Endothelial cell (in vitro differentiated cells): ENCODE data around the gene CD247. TPM values are rescaled to one million over a fixed set of nuclear protein-coding genes. Genes with fewer than 3 reads are reported as not detected.

Experiments used
- total RNA-seq: library from RNA; stranded (reverse); fragmentation: NEBNext Ultra II Directional; extraction: Animal tissue kit (Norgen Biotek cat#: 25700); gene quantifications from one replicate; pipeline ENCODE4 v1.2.1, GENCODE V29; 2021; ENCODE audit not compliant: unreplicated experiment

The CD247 gene
- total RNA-seq, 1 donor from 2014 or later: not detected

Other genes with a start within 250 kb of the CD247 start
- 22.2 TPM for gene CREG1, start 35.2 kb upstream of the CD247 start, total RNA-seq
- 39.5 TPM for gene RCSD1, start 111.7 kb upstream of the CD247 start, total RNA-seq
- 441 TPM for gene MPZL1, start 203.5 kb upstream of the CD247 start, total RNA-seq